Hepatocyte (in vitro differentiated cells): ENCODE measurements around the gene SLC25A19. TPM values are rescaled to one million over a fixed set of nuclear protein-coding genes. Genes with fewer than 3 reads are reported as not detected.
A peak's percentile ranks its signal among the peaks of the same experiment; 100 is the strongest.

Source experiments
- DNase-seq: peaks from one replicate; pipeline ENCODE4 v3.0.0-alpha.2; 2016; ENCODE audit warnings: low spot score
- H2AFZ ChIP-seq: fragments of 200-600 bp; sonication (generic); 2 replicates; pipeline ENCODE4 v1.6.0; 2016; ENCODE audit warnings: antibody characterized with exemption, mild to moderate bottlenecking
- H3K27ac ChIP-seq: fragments of 200-600 bp; sonication (generic); 2 replicates; pipeline ENCODE4 v1.5.1; 2016; ENCODE audit warnings: mild to moderate bottlenecking
- H3K27me3 ChIP-seq: fragments of 200-600 bp; sonication (generic); 2 replicates; pipeline ENCODE4 v1.6.1; 2016
- H3K36me3 ChIP-seq: fragments of 200-600 bp; sonication (generic); replicated peaks from 2 replicates; pipeline ENCODE4 v1.5.1; 2016; ENCODE audit warnings: low read depth; ENCODE audit not compliant: insufficient read depth
- H3K4me1 ChIP-seq: fragments of 200-600 bp; sonication (generic); 2 replicates; pipeline ENCODE4 v1.5.1; 2016; ENCODE audit warnings: mild to moderate bottlenecking, moderate library complexity; ENCODE audit not compliant: insufficient read depth
- H3K4me2 ChIP-seq: fragments of 200-600 bp; sonication (generic); 2 replicates; pipeline ENCODE4 v1.6.0; 2016
- H3K4me3 ChIP-seq: fragments of 200-600 bp; sonication (generic); 2 replicates; pipeline ENCODE4 v1.5.1; 2016; ENCODE audit warnings: mild to moderate bottlenecking
- H3K79me2 ChIP-seq: fragments of 200-600 bp; sonication (generic); 2 replicates; pipeline ENCODE4 v1.6.0; 2017; ENCODE audit warnings: mild to moderate bottlenecking
- H3K9me2 ChIP-seq: fragments of 200-600 bp; sonication (generic); replicated peaks from 2 replicates; pipeline ENCODE4 v1.6.0; 2017; ENCODE audit warnings: mild to moderate bottlenecking; ENCODE audit not compliant: insufficient read depth
- H3K9me3 ChIP-seq: fragments of 200-600 bp; sonication (generic); 2 replicates; pipeline ENCODE4 v1.5.1; 2016; ENCODE audit warnings: low read depth, mild to moderate bottlenecking
- H4K20me1 ChIP-seq: fragments of 200-600 bp; sonication (generic); 2 replicates; pipeline ENCODE4 v1.6.0; 2016; ENCODE audit warnings: mild to moderate bottlenecking; ENCODE audit not compliant: insufficient read depth, poor library complexity, severe bottlenecking
- EZH2 ChIP-seq: fragments of 200-600 bp; sonication (generic); IDR thresholded peaks from 2 replicates; pipeline ENCODE4 v1.6.1; 2016; ENCODE audit warnings: antibody characterized with exemption, mild to moderate bottlenecking, borderline replicate concordance
- EZH2phosphoT487 ChIP-seq: fragments of 200-600 bp; sonication (generic); IDR thresholded peaks from one replicate; pipeline ENCODE4 v1.6.1; 2018; ENCODE audit warnings: antibody characterized with exemption, mild to moderate bottlenecking, low read depth, moderate library complexity; ENCODE audit not compliant: unreplicated experiment, severe bottlenecking
- WGBS: methylation state at CpG from one replicate; pipeline ENCODE4 v1.1.6; 2016; ENCODE audit warnings: low lambda C conversion rate; ENCODE audit errors: missing lambda C conversion rate; 5-methylcytosine and 5-hydroxymethylcytosine counted together
- polyA plus RNA-seq: library from polyadenylated mRNA; unstranded; fragments of >200 nt; fragmentation: Nextera tagmentation; extraction: Ambion mirVana; gene quantifications from 2 replicates; pipeline ENCODE4 v1.2.1, GENCODE V29; 2016
- total RNA-seq: library from RNA; depleted of rRNA; stranded (reverse); fragments of >200 nt; gene quantifications from 2 replicates; pipeline ENCODE4 v1.2.3, GENCODE V29; 2014
- TF ChIP-seq, protein P1 (sequence below): fragments of 200-600 bp; sonication (generic); IDR thresholded peaks from 2 replicates; pipeline ENCODE4 v1.5.1; 2016; ENCODE audit warnings: antibody characterized with exemption, mild to moderate bottlenecking; ENCODE audit not compliant: poor library complexity

Gene SLC25A19
- total and polyA plus RNA-seq, 2 experiments from 2014 or later = 4.6 to 7.6 TPM

DNA sequence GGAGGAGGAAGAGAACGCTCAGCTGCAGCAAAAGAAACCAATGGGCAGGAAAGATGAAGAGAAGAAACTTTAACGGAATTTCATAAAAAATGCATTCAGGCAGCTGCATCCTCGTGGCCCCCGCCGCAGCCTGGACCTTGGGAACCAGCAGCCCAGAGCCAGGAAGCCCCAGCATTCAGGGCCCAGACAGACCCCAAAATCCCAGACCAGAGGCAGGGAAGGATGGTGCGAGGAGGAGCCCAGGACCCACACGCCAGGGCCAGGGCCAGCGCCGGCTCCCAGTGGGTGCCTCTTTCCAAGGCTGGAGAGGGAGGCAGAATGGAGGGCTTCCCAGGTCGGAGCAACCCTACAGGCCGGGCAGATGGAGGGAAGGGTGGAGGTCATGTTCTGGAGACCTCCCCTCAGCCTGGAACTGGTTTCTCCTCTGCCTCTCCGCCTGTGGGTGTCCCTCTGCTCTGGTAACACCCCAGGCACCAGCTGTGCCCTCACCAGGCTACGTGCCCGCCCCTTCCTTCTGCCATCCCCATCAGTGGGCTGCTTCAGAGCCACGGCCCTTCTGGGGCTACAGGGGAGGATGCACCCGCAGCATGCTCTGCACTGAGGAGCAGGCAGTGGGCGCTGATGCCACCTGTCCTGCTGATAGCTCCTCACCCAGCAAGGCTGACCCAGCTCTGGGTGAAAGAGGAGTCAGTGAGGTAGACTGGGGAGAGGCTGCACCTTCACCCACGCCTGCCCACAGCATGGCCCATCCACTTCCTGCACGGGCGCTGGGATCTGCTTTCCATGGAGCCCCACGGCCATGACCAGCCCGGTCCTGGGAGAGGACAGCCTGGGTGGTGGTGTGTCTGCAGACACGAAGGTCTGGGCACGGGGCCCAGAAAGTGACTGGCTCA lies 17.0 kb downstream of the SLC25A19 start:
- no peaks in the 10 kb centered on the region for H3K9me3 ChIP-seq
- H3K4me1 ChIP-seq = peaks cover 7% of the 10 kb centered on the region
- 70% methylated on average over 24 of the region's 24 CpGs for WGBS
- H3K4me2 ChIP-seq = peak overlapping the region; percentile 100
- TF ChIP-seq, protein P1, sequence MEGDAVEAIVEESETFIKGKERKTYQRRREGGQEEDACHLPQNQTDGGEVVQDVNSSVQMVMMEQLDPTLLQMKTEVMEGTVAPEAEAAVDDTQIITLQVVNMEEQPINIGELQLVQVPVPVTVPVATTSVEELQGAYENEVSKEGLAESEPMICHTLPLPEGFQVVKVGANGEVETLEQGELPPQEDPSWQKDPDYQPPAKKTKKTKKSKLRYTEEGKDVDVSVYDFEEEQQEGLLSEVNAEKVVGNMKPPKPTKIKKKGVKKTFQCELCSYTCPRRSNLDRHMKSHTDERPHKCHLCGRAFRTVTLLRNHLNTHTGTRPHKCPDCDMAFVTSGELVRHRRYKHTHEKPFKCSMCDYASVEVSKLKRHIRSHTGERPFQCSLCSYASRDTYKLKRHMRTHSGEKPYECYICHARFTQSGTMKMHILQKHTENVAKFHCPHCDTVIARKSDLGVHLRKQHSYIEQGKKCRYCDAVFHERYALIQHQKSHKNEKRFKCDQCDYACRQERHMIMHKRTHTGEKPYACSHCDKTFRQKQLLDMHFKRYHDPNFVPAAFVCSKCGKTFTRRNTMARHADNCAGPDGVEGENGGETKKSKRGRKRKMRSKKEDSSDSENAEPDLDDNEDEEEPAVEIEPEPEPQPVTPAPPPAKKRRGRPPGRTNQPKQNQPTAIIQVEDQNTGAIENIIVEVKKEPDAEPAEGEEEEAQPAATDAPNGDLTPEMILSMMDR = no peak
- TF ChIP-seq EZH2phosphoT487 (no peak), EZH2 (no peak)
- H2AFZ ChIP-seq = peak overlapping the region; percentile 100
- H3K36me3 ChIP-seq = no peaks in the 10 kb centered on the region
- no peaks in the 10 kb centered on the region for H3K79me2 ChIP-seq
- H3K9me2 ChIP-seq = no peaks in the 10 kb centered on the region
- no peaks in the 10 kb centered on the region for H3K27me3 ChIP-seq
- H3K27ac ChIP-seq = no peak overlapping the region
- H4K20me1 ChIP-seq = no peaks in the 10 kb centered on the region
- DNase-seq = no peak
- H3K4me3 ChIP-seq = peak overlapping the region; percentile 88

DNA sequence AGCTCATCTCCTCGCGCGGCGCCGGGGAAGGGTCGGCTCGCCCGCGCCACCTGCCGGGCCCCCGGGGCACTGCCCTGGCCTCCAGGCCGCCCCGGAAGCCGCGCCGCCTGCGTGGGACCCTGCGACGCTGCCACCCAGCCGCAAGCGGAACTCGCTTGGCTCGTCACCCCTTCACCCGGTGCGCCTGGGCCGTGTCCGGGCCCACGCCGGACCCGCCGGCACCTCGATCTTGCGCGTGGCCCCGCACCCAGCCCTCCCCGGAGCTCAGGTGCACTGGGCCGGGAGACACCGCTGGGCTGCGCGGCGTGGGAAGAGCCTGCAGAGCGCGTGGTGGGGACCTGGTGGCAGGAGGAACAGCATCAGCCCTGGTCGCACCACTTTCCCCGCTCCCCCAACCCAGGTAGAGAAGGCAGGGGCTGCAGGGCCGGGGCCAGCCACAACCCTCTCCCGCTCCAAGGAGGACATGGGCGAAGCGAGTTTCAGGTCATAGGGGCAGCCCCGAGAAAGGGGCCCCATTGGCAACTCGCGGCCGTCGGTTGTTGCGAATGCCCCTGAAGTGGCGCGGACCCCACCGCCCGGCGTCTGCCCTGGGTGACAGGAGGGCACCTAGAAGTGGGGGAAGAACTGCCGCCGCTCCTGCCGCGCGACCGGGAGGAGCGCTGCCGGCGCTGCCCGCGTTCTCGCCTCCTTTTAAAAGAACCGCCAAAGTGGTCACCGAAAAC lies 17.8 kb downstream of the SLC25A19 start:
- no peaks in the 10 kb centered on the region for H4K20me1 ChIP-seq
- no peaks in the 10 kb centered on the region for H3K79me2 ChIP-seq
- H3K4me1 ChIP-seq = peaks cover 7% of the 10 kb centered on the region
- peak overlapping the region; percentile 100 for H3K4me2 ChIP-seq
- peak; percentile 53 for DNase-seq
- no peaks in the 10 kb centered on the region for H3K27me3 ChIP-seq
- H3K36me3 ChIP-seq = no peaks in the 10 kb centered on the region
- H3K27ac ChIP-seq = peak overlapping the region; percentile 80
- H2AFZ ChIP-seq = peak overlapping the region; percentile 100
- H3K9me3 ChIP-seq = no peaks in the 10 kb centered on the region
- WGBS = under 1% methylated on average over 44 of the region's 74 CpGs
- no peaks in the 10 kb centered on the region for H3K9me2 ChIP-seq
- TF ChIP-seq EZH2phosphoT487 = no peak
- TF ChIP-seq, protein P1 = peak; percentile 49
- H3K4me3 ChIP-seq = peak overlapping the region; percentile 88

DNA sequence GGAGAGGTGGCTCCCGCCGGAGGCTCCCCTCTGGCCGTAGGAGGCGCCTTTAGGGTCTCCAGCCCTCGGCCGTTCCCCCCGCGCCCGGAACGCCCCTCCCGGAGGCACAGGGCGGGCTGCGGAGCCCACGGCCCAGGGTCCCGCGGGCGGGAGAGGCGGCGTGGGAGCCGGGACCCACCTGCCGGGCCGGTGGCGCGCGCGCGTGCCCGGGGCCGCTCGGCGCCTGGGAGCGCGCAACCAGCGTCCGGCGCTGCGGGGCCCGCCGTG lies 18.3 kb downstream of the SLC25A19 start, which contains the start of gene MIF4GD:
TSS of gene MIF4GD (minus strand) at position 266 of the 267 bp plus-strand sequence. CDS start 1,036 bp downstream, outside the sequence.
- peak within 1 kb of the TSS; percentile 98 for H3K27ac ChIP-seq
- DNase-seq = peak; percentile 94
- WGBS = 2% methylated on average over 17 of the region's 39 CpGs
- no peaks in the 10 kb centered on the region for H3K9me2 ChIP-seq
- TF ChIP-seq EZH2 (no peak), EZH2phosphoT487 (no peak)
- TF ChIP-seq, protein P1 = no peak
- peak within 1 kb of the TSS; percentile 100 for H3K4me2 ChIP-seq
- H3K4me1 ChIP-seq = peaks cover 7% of the 10 kb centered on the region
- H3K36me3 ChIP-seq = no peaks in the 10 kb centered on the region
- no peaks in the 10 kb centered on the region for H3K79me2 ChIP-seq
- H2AFZ ChIP-seq = peak within 1 kb of the TSS; percentile 100
- H4K20me1 ChIP-seq = no peaks in the 10 kb centered on the region
- no peaks in the 10 kb centered on the region for H3K9me3 ChIP-seq
- peak within 1 kb of the TSS; percentile 100 for H3K4me3 ChIP-seq
- H3K27me3 ChIP-seq = no peaks in the 10 kb centered on the region
